HK-2 (cell line): ENCODE results near the gene DPCD.

ENCODE experiments used
- DNase-seq: peaks from one replicate; pipeline ENCODE4 v3.0.0-alpha.2; 2018; ENCODE audit not compliant: unreplicated experiment

Gene DPCD

DNA sequence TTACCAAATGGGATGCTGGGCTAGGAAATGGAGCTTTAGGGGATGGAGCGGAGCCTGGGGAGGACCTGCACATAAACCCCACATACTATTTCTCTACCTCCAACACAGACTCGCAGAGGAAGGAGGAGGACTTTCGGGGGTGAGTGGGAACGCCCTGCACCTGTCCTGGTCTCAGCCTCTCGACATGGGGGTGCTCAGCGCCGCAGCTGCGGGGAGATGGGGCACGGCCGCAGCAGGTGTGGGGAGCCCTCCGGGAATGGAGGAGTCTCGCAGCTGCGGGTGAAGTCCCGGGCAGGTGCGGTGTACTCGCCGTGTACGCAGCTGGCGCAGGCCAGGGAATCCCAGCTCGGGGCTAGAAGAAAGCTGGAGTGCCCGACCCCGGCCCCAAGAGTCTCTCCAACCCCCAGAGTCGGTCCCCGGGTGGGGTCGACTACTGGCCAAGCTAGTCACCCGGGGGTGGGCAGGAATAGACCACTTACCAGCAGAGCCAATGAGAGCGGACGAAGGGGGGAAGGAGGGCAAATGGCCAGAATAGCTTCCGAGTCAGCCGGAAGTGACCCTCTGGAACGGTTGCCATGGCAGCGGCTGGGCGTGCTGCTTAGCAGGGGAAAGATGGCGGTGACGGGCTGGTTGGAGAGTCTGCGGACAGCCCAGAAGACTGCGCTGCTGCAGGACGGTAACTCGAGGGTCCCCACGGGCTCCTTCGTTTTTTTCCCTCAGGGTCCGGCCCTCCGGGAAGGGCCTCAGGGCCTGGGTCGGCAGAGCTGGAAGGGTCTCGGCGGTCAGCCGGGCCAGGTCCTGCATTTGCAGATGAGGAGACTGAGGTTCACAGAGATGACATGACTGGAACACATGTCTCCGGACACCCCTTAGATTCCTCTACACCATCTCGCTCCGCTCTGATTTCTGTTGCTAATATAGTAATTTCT is at the start of gene DPCD, which contains the start of gene POLL:
Gene DPCD, plus strand, starts transcription at position 597 of the 929 bp plus-strand sequence. Its CDS starts 16 bp downstream, at position 613.
Gene POLL, minus strand, starts transcription at position 533 of the 929 bp plus-strand sequence. CDS start 897 bp downstream, outside the sequence.
- peak; percentile 96 for DNase-seq

GRCh38 chr10:101538446-101538845 is 49.7 kb upstream of the DPCD start:
- DNase-seq = no peak

DNA sequence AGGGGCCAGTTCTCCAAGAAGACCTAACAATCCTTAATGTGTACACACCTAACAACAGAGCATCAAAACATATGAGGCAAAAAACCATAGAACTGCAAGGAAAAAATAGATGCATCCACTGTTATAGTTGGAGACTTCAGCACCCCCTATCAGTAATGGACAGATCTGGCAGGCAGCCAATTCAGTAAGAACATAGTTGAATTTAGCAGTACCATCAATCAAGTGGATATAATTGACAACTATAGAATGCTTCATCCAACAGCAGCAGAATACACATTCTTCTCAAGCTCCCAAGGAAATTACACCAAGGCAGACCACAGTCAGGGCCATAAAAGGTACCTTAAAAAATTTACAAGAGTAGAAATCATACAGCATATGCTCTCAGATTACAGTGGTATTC is 42.2 kb upstream of the DPCD start:
- DNase-seq = no peak

GRCh38 chr10:101550965-101551364 is 37.2 kb upstream of the DPCD start:
- no peak for DNase-seq

- DNase-seq = no peak
Observed at GRCh38 chr10:101552442-101552841, 35.7 kb upstream of the DPCD start.

DNA sequence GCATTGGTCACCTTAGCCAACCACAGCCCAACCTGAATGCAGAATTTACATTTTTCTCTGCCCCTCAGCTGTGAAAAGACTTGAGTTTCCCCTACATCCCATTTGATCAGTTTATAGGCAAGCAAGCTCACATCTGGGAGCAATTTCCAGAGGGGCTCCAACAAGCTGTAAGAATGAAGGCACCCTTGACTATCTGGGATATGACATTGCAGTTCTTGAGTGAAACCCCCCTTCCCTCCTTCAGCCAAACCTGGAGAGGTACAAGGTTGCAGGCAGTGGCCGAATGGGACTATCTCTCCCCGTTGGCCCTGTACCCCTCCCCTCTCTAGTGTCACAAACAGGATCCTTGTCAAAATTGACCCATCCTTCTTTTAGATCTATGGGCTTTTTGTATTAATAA is 30.6 kb upstream of the DPCD start:
- no peak for DNase-seq

GRCh38 chr10:101558204-101558603 is 29.9 kb upstream of the DPCD start:
- no peak for DNase-seq

- no peak for DNase-seq
Observed at GRCh38 chr10:101558671-101559595, 29.2 kb upstream of the DPCD start.

DNA sequence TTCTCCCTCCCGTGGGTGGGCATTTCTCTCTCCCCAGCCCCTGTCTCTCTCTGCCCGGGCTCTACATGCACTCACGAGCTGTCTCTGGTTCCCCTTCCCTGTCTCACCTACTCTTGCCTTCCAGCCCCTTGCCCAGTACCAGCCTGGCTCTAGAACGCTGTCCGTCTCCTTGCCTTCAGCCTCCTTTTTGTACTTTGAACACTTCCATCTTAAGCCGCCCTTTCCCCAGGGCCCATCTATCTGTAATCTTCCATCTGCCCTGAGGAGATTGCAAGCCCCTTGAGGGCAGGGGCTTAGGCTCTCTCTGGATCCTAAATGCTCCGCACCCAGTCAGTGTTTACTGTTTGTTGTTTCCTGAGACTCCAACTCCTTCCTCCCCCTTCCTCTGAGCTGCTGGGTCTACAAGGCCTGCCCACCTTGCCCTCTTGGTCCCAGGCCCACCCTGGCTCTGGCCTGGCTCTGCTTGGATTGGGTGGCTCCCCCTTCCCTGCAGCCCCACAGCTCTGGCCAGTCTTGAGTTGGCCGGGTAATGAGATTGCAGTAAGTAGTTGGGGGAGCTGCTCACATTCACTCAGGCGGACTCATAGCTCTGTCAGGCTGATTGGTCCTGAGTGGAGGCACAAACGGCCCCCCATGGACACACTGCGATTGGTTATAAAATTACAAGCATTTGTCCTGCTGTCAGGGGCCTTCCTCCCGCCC is 28.4 kb upstream of the DPCD start:
- DNase-seq = no peak

GRCh38 chr10:101560298-101561067 is 27.6 kb upstream of the DPCD start:
- DNase-seq = no peak

GRCh38 chr10:101561068-101561915 is 26.8 kb upstream of the DPCD start:
- no peak for DNase-seq

GRCh38 chr10:101562231-101562630 is 25.9 kb upstream of the DPCD start:
- no peak for DNase-seq

DNA sequence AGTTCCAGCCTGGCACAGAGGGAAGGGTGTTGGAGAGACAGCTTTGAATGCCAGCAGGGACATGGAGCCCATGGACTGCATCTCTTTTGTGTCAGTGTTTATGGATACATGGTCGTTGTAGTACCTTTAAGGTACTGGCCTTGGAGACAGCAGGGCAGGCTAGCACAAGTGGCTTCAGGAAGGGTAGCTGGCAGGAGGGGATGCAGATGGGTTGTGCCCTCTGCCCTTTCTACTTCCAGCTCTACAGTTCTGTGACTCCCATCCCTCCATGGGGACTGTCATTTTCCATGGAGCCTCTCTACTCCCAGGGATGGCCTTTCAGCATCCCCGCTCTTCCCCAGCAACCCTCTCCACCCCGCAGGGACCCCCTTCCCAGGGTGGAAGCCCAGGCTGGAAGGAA is 25.1 kb upstream of the DPCD start:
- DNase-seq = no peak

GRCh38 chr10:101563497-101564040 is 24.6 kb upstream of the DPCD start:
- no peak for DNase-seq

GRCh38 chr10:101564490-101564991 is 23.6 kb upstream of the DPCD start:
- no peak for DNase-seq

- DNase-seq = no peak
Observed at GRCh38 chr10:101565370-101565900, 22.7 kb upstream of the DPCD start.

GRCh38 chr10:101565936-101566332 is 22.2 kb upstream of the DPCD start:
- DNase-seq = no peak

DNA sequence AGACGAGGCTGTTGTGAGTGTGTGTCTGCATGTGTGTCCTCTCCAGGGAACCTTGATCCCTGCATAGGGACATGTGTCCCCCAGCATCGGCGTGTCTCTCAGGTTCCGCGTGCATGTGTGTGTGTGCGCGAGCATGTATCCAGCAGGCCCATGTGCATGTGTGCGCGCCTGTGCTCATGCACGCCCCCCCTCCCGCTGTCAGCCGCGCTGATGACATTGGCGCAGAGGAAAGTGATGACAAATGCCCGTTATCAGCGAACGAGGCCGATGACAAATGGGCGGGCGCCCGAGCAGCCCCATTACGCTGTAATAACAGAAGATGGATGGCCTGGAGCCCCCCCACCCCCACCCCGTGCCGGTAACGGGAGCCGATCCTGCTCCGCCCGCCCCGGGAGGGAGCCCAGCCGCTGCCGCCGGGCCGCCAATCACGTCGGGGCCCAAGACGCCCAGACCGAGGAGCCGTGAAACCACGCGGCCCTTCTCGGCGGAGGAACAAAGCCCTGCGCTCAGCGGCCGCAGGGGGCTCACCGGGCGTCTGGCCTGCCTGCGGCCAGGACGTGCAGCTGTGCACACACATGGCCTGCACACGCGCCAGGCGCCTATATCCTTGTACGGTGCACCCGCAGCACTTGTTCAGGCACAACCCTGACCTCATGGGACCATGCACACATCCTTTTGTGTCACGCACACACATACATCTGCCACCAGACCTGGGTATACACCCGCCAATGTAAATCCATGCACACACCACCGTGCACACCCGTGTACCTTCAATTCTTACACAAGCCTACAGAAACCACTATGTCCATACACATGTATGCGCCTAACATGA is 21.6 kb upstream of the DPCD start:
- no peak for DNase-seq
